HEK293 (cell line): ENCODE data around the gene SURF2.

Experiments used
- BCL11A ChIP-seq: fragments of 450-650 bp; formaldehyde crosslinking; IDR thresholded peaks from 2 replicates; pipeline ENCODE4 v1.5.1; 2016; ENCODE audit warnings: low read depth, missing biosample characterization, missing genetic modification characterization
- GLI2 ChIP-seq: fragments of 450-650 bp; formaldehyde crosslinking; IDR thresholded peaks from 2 replicates; pipeline ENCODE4; 2017; ENCODE audit warnings: missing biosample characterization, missing genetic modification characterization, low read depth, borderline replicate concordance
- HOXC10 ChIP-seq: sonication (generic); formaldehyde crosslinking; IDR thresholded peaks from 2 replicates; pipeline ENCODE4 v1.8.1; 2023; ENCODE audit warnings: mild to moderate bottlenecking, missing genetic modification reagents
- IKZF3 ChIP-seq: fragments of 450-650 bp; IDR thresholded peaks from 2 replicates; pipeline ENCODE4 v1.5.0; 2018; ENCODE audit warnings: missing biosample characterization, mild to moderate bottlenecking, missing genetic modification characterization, moderate library complexity
- KLF16 ChIP-seq: fragments of 450-650 bp; formaldehyde crosslinking; IDR thresholded peaks from 2 replicates; pipeline ENCODE4 v1.5.1; 2017; ENCODE audit warnings: missing biosample characterization, missing genetic modification characterization
- OSR2 ChIP-seq: fragments of 450-650 bp; formaldehyde crosslinking; IDR thresholded peaks from 2 replicates; pipeline ENCODE4 v1.5.1; 2016; ENCODE audit warnings: missing biosample characterization, missing genetic modification characterization
- REPIN1 ChIP-seq: fragments of 450-650 bp; formaldehyde crosslinking; IDR thresholded peaks from 2 replicates; pipeline ENCODE4 v1.5.1; 2017; ENCODE audit warnings: missing biosample characterization, missing genetic modification characterization, low read depth
- ZFP37 ChIP-seq: fragments of 450-650 bp; formaldehyde crosslinking; IDR thresholded peaks from 2 replicates; pipeline ENCODE4 v1.5.1; 2016; ENCODE audit warnings: missing biosample characterization, missing genetic modification characterization
- ZFP69B ChIP-seq: fragments of 450-650 bp; formaldehyde crosslinking; IDR thresholded peaks from 2 replicates; pipeline ENCODE4 v1.5.1; 2016; ENCODE audit warnings: missing biosample characterization, missing genetic modification characterization
- ZIC2 ChIP-seq: fragments of 450-650 bp; formaldehyde crosslinking; IDR thresholded peaks from 2 replicates; pipeline ENCODE4 v1.5.1; 2016; ENCODE audit warnings: missing biosample characterization, missing genetic modification characterization
- ZNF10 ChIP-seq: fragments of 450-650 bp; formaldehyde crosslinking; IDR thresholded peaks from 2 replicates; pipeline ENCODE4 v1.5.1; 2017; ENCODE audit warnings: missing biosample characterization, missing genetic modification characterization
- ZNF112 ChIP-seq: fragments of 450-650 bp; formaldehyde crosslinking; IDR thresholded peaks from 2 replicates; pipeline ENCODE4 v1.5.0; 2017; ENCODE audit warnings: missing biosample characterization, missing genetic modification characterization
- ZNF114 ChIP-seq: fragments of 450-650 bp; formaldehyde crosslinking; IDR thresholded peaks from 2 replicates; pipeline ENCODE4 v1.5.0; 2017; ENCODE audit warnings: missing biosample characterization, missing genetic modification characterization
- ZNF2 ChIP-seq: fragments of 450-650 bp; formaldehyde crosslinking; IDR thresholded peaks from 2 replicates; pipeline ENCODE4 v1.5.1; 2016; ENCODE audit warnings: missing biosample characterization, missing genetic modification characterization
- ZNF23 ChIP-seq: fragments of 450-650 bp; formaldehyde crosslinking; IDR thresholded peaks from 2 replicates; pipeline ENCODE4 v1.5.1; 2016; ENCODE audit warnings: missing biosample characterization, missing genetic modification characterization, borderline replicate concordance
- ZNF24 ChIP-seq: fragments of 450-650 bp; formaldehyde crosslinking; IDR thresholded peaks from 2 replicates; pipeline ENCODE4 v1.5.1; 2016; ENCODE audit warnings: missing biosample characterization, missing genetic modification characterization
- ZNF354C ChIP-seq: fragments of 450-650 bp; formaldehyde crosslinking; IDR thresholded peaks from 2 replicates; pipeline ENCODE4 v1.5.1; 2016; ENCODE audit warnings: missing biosample characterization, missing genetic modification characterization, low read depth, borderline replicate concordance
- ZNF394 ChIP-seq: fragments of 450-650 bp; formaldehyde crosslinking; IDR thresholded peaks from 2 replicates; pipeline ENCODE4 v1.5.1; 2016; ENCODE audit warnings: missing biosample characterization, missing genetic modification characterization, mild to moderate bottlenecking, moderate library complexity, borderline replicate concordance
- ZNF560 ChIP-seq: fragments of 450-650 bp; formaldehyde crosslinking; IDR thresholded peaks from 2 replicates; pipeline ENCODE4 v1.5.1; 2017; ENCODE audit warnings: missing biosample characterization, missing genetic modification characterization, borderline replicate concordance
- ZNF623 ChIP-seq: fragments of 450-650 bp; formaldehyde crosslinking; IDR thresholded peaks from 2 replicates; pipeline ENCODE4 v1.5.1; 2016; ENCODE audit warnings: missing biosample characterization, missing genetic modification characterization
- ZNF654 ChIP-seq: fragments of 450-650 bp; formaldehyde crosslinking; IDR thresholded peaks from 2 replicates; pipeline ENCODE4 v1.5.1; 2016; ENCODE audit warnings: low read depth, missing biosample characterization, missing genetic modification characterization
- ZNF776 ChIP-seq: fragments of 450-650 bp; formaldehyde crosslinking; IDR thresholded peaks from 2 replicates; pipeline ENCODE4 v1.5.0; 2017; ENCODE audit warnings: missing biosample characterization, missing genetic modification characterization, borderline replicate concordance
- ZNF792 ChIP-seq: fragments of 450-650 bp; formaldehyde crosslinking; IDR thresholded peaks from 2 replicates; pipeline ENCODE4 v1.5.1; 2016; ENCODE audit warnings: missing biosample characterization, missing genetic modification characterization
- ZSCAN30 ChIP-seq: fragments of 450-650 bp; IDR thresholded peaks from 2 replicates; pipeline ENCODE4 v1.5.1; 2018; ENCODE audit warnings: missing biosample characterization, mild to moderate bottlenecking, missing genetic modification characterization, moderate library complexity
- TF ChIP-seq, protein P1 (sequence below): fragments of 450-650 bp; formaldehyde crosslinking; IDR thresholded peaks from 2 replicates; pipeline ENCODE4 v1.5.1; 2016; ENCODE audit warnings: missing biosample characterization, missing genetic modification characterization
- TF ChIP-seq, protein P2 (sequence below): fragments of 450-650 bp; formaldehyde crosslinking; IDR thresholded peaks from 2 replicates; pipeline ENCODE4 v1.5.1; 2016; ENCODE audit warnings: missing biosample characterization, missing genetic modification characterization
- TF ChIP-seq, protein P3 (sequence below): fragments of 450-650 bp; formaldehyde crosslinking; IDR thresholded peaks from 2 replicates; pipeline ENCODE4 v1.5.1; 2017; ENCODE audit warnings: missing biosample characterization, missing genetic modification characterization
- TF ChIP-seq, protein P4 (sequence below): fragments of 450-650 bp; formaldehyde crosslinking; IDR thresholded peaks from 2 replicates; pipeline ENCODE4 v1.5.1; 2016; ENCODE audit warnings: missing biosample characterization, missing genetic modification characterization
- TF ChIP-seq, protein P5 (sequence below): fragments of 450-650 bp; formaldehyde crosslinking; IDR thresholded peaks from 2 replicates; pipeline ENCODE4 v1.5.1; 2016; ENCODE audit warnings: missing biosample characterization, missing genetic modification characterization
- TF ChIP-seq, protein P6 (sequence below): fragments of 450-650 bp; formaldehyde crosslinking; IDR thresholded peaks from 2 replicates; pipeline ENCODE4 v1.5.1; 2016; ENCODE audit warnings: missing biosample characterization, missing genetic modification characterization, low read depth

Gene SURF2

DNA sequence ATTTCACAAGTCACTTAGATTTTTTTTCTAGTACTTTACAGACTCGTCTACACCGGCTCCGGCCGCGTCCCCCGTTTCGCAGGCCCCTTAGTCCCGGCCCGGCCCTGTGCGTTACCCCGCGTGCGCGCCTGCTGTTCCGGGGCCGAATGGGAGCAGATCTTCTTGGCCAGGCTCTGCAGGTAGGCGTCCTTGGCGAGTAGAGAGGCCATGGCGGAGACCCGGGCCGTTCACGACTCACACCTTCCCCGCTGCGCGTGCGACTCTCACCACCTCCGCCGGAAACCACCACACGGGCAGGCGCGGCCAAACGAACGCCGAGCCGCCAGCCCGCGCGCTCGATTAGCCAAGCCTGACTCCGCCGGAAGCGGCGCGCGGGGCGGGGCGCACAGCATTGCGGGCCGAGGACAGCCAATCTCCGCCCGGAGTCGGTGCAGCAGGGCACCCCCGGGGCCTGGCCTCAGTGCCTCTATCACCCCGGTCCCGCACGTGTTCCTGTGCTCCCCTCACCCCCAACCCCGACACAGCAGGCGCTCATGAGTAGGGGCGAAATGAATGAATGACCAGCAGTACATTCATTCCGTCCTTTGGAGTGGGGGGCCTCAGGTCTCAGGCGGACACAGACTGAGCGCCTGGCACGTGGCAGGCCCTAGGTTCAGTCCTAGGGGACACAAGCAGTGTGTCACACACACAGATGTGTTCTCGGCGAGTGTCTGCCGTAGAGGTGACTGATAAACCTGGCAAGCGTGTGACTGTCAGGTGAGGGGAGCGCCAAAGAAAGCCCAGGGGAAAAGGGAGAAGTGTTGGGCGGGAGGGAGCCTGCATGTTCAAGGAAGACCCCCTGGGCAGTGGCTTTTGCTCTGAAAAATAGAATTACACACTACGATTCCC, 20.2 kb upstream of the SURF2 start, which contains the start of gene SURF6 (continued):
- TF ChIP-seq, protein P1, sequence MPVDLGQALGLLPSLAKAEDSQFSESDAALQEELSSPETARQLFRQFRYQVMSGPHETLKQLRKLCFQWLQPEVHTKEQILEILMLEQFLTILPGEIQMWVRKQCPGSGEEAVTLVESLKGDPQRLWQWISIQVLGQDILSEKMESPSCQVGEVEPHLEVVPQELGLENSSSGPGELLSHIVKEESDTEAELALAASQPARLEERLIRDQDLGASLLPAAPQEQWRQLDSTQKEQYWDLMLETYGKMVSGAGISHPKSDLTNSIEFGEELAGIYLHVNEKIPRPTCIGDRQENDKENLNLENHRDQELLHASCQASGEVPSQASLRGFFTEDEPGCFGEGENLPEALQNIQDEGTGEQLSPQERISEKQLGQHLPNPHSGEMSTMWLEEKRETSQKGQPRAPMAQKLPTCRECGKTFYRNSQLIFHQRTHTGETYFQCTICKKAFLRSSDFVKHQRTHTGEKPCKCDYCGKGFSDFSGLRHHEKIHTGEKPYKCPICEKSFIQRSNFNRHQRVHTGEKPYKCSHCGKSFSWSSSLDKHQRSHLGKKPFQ (tag by site-specific recombination) = peak; percentile 100
- TF ChIP-seq ZSCAN30 (peak; percentile 91), ZNF114 (tag by site-specific recombination) (no peak), KLF16 (tag by site-specific recombination) (peak; percentile 95), BCL11A (tag by site-specific recombination) (0 out of 2 replicates have a peak, but pooled peaks have one; percentile 59), ZFP69B (tag by site-specific recombination) (peak; percentile 88), ZNF2 (tag by site-specific recombination) (peak; percentile 81; the same call in 1 of the 2 replicates), ZNF394 (tag by site-specific recombination) (peak; percentile 68; the same call in 1 of the 2 replicates), ZFP37 (tag by site-specific recombination) (peak; percentile 85), ZNF10 (peak; percentile 11; the same call in 1 of the 2 replicates), REPIN1 (tag by site-specific recombination) (no peak), OSR2 (tag by site-specific recombination) (no peak), HOXC10 (no peak), ZNF354C (tag by site-specific recombination) (no peak), ZNF623 (tag by site-specific recombination) (0 out of 2 replicates have a peak, but pooled peaks have one; percentile 6), ZNF776 (no peak), GLI2 (tag by site-specific recombination) (no peak; the same call in 1 of the 2 replicates), ZNF112 (tag by site-specific recombination) (no peak), ZNF23 (tag by site-specific recombination) (no peak), ZNF24 (tag by site-specific recombination) (peak; percentile 93), ZNF654 (tag by site-specific recombination) (0 out of 2 replicates have a peak, but pooled peaks have one; percentile 2), IKZF3 (tag by site-specific recombination) (no peak), ZNF560 (tag by site-specific recombination) (no peak), ZNF792 (tag by site-specific recombination) (no peak), ZIC2 (tag by site-specific recombination) (peak; percentile 82)
- TF ChIP-seq, protein P2, sequence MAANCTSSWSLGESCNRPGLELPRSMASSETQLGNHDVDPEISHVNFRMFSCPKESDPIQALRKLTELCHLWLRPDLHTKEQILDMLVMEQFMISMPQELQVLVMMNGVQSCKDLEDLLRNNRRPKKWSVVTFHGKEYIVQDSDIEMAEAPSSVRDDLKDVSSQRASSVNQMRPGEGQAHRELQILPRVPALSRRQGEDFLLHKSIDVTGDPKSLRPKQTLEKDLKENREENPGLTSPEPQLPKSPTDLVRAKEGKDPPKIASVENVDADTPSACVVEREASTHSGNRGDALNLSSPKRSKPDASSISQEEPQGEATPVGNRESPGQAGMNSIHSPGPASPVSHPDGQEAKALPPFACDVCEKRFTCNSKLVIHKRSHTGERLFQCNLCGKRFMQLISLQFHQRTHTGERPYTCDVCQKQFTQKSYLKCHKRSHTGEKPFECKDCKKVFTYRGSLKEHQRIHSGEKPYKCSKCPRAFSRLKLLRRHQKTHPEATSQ = peak; percentile 85; the same call in 1 of the 2 replicates
- TF ChIP-seq, protein P3, sequence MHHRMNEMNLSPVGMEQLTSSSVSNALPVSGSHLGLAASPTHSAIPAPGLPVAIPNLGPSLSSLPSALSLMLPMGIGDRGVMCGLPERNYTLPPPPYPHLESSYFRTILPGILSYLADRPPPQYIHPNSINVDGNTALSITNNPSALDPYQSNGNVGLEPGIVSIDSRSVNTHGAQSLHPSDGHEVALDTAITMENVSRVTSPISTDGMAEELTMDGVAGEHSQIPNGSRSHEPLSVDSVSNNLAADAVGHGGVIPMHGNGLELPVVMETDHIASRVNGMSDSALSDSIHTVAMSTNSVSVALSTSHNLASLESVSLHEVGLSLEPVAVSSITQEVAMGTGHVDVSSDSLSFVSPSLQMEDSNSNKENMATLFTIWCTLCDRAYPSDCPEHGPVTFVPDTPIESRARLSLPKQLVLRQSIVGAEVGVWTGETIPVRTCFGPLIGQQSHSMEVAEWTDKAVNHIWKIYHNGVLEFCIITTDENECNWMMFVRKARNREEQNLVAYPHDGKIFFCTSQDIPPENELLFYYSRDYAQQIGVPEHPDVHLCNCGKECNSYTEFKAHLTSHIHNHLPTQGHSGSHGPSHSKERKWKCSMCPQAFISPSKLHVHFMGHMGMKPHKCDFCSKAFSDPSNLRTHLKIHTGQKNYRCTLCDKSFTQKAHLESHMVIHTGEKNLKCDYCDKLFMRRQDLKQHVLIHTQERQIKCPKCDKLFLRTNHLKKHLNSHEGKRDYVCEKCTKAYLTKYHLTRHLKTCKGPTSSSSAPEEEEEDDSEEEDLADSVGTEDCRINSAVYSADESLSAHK = no peak; the same call in 1 of the 2 replicates
- TF ChIP-seq, protein P4, sequence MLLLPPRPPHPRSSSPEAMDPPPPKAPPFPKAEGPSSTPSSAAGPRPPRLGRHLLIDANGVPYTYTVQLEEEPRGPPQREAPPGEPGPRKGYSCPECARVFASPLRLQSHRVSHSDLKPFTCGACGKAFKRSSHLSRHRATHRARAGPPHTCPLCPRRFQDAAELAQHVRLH (tag by site-specific recombination) = peak; percentile 89
- TF ChIP-seq, protein P5, sequence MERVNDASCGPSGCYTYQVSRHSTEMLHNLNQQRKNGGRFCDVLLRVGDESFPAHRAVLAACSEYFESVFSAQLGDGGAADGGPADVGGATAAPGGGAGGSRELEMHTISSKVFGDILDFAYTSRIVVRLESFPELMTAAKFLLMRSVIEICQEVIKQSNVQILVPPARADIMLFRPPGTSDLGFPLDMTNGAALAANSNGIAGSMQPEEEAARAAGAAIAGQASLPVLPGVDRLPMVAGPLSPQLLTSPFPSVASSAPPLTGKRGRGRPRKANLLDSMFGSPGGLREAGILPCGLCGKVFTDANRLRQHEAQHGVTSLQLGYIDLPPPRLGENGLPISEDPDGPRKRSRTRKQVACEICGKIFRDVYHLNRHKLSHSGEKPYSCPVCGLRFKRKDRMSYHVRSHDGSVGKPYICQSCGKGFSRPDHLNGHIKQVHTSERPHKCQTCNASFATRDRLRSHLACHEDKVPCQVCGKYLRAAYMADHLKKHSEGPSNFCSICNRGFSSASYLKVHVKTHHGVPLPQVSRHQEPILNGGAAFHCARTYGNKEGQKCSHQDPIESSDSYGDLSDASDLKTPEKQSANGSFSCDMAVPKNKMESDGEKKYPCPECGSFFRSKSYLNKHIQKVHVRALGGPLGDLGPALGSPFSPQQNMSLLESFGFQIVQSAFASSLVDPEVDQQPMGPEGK (tag by site-specific recombination) = peak; percentile 94
- TF ChIP-seq, protein P6, sequence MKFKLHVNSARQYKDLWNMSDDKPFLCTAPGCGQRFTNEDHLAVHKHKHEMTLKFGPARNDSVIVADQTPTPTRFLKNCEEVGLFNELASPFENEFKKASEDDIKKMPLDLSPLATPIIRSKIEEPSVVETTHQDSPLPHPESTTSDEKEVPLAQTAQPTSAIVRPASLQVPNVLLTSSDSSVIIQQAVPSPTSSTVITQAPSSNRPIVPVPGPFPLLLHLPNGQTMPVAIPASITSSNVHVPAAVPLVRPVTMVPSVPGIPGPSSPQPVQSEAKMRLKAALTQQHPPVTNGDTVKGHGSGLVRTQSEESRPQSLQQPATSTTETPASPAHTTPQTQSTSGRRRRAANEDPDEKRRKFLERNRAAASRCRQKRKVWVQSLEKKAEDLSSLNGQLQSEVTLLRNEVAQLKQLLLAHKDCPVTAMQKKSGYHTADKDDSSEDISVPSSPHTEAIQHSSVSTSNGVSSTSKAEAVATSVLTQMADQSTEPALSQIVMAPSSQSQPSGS (tag by site-specific recombination) = no peak
